H1 (cell line): ENCODE measurements around the gene LPCAT1. TPM values are rescaled to one million over a fixed set of nuclear protein-coding genes. Genes with fewer than 3 reads are reported as not detected.

Source experiments
- ATF3 ChIP-seq: IDR thresholded peaks from 2 replicates; pipeline ENCODE4 v1.6.1; 2011; ENCODE audit warnings: low read depth, mild to moderate bottlenecking, low read length; ENCODE audit not compliant: insufficient read depth
- BACH1 ChIP-seq: IDR thresholded peaks from 2 replicates; pipeline ENCODE4 v1.6.1; 2012; ENCODE audit warnings: low read length, improper control_type of control experiment
- CEBPB ChIP-seq: IDR thresholded peaks from 2 replicates; pipeline ENCODE4 v1.6.1; 2012; ENCODE audit warnings: low read depth, low read length
- CHD7 ChIP-seq: fragments of 300-600 bp; sonication (generic); IDR thresholded peaks from 2 replicates; pipeline ENCODE4 v1.7.1; 2012; ENCODE audit warnings: low read length, moderate library complexity, mild to moderate bottlenecking, inconsistent platforms; ENCODE audit not compliant: insufficient replicate concordance
- EZH2 ChIP-seq: fragments of 200-600 bp; sonication (generic); IDR thresholded peaks from 2 replicates; pipeline ENCODE4 v1.7.1; 2012; ENCODE audit warnings: low read depth, mild to moderate bottlenecking, moderate library complexity, low read length, inconsistent platforms; ENCODE audit not compliant: severe bottlenecking
- MAX ChIP-seq: IDR thresholded peaks from 2 replicates; pipeline ENCODE4 v1.6.1; 2012; ENCODE audit warnings: inconsistent platforms
- TBP ChIP-seq: IDR thresholded peaks from 2 replicates; pipeline ENCODE4 v1.6.1; 2011; ENCODE audit warnings: low read depth, low read length, improper control_type of control experiment
- TCF12 ChIP-seq: IDR thresholded peaks from 2 replicates; pipeline ENCODE4 v1.6.1; 2011; ENCODE audit warnings: low read depth, mild to moderate bottlenecking, low read length
- TEAD4 ChIP-seq: IDR thresholded peaks from 2 replicates; pipeline ENCODE4 v1.6.1; 2012; ENCODE audit warnings: low read depth, low read length, inconsistent platforms, mixed read lengths
- polyA plus RNA-seq, 7 experiments: library from polyadenylated mRNA; depleted of rRNA in 3 of 7; stranded (reverse) in 5 of 7; unstranded in 2 of 7; fragments of >200 nt in 5 of 7; fragments of 200-250 nt in 2 of 7; gene quantifications; 1 replicate in 5 of 7; 2 replicates in 1 of 7; 4 replicates in 1 of 7; pipeline versions ENCODE4 v1.2.1 to v1.2.3, GENCODE V29; 2011 to 2013; ENCODE audit warnings: missing spikeins in 2 of 7, mixed read lengths in 2 of 7
- total RNA-seq: library from RNA; stranded (reverse); fragmentation: NEBNext Ultra II Directional; extraction: Animal tissue kit (Norgen Biotek cat#: 25700); gene quantifications from 2 replicates; pipeline ENCODE4 v1.2.1, GENCODE V29; 2021

The LPCAT1 gene
- total and polyA plus RNA-seq, 2 of the 8 experiments (the other 6 are each of a cell fraction or from before 2014, with no cell fraction given): 107 to 260 TPM

GRCh38 chr5:1445689-1446601 lies 77.8 kb downstream of the LPCAT1 start (continued):
- TF ChIP-seq CHD7: no peak
- no peak for TF ChIP-seq ATF3
- TF ChIP-seq CEBPB: no peak
- TF ChIP-seq TCF12: no peak
- no peak for TF ChIP-seq MAX
- TF ChIP-seq TEAD4: no peak
- TF ChIP-seq EZH2: peak; percentile 67
- TF ChIP-seq BACH1: no peak
- TF ChIP-seq TBP: no peak
